Thoracic aorta (tissue), 2 donors: Measurements from ENCODE around the gene LSM14A. TPM values are rescaled to one million over a fixed set of nuclear protein-coding genes. Genes with fewer than 3 reads are reported as not detected.
A peak's percentile ranks its signal among the peaks of the same experiment; 100 is the strongest.
"Not testable (repeated sequence)": the region's sequence is repeated elsewhere in the genome, so short reads cannot be mapped to it uniquely, and the experiment has no call there.

Source experiments
- ATAC-seq: fragments of 150-250 bp; one replicate; pipeline ENCODE4 v1.8.0; 2017; ENCODE audit warnings: low read depth; ENCODE audit not compliant: insufficient number of reproducible peaks, low FRiP score
- DNase-seq: peaks from one replicate; pipeline ENCODE4 v3.0.0-alpha.2; 2020; ENCODE audit warnings: low spot score
- H3K27ac ChIP-seq, 2 donors: fragments of 200-600 bp; sonication (generic); 1 replicate in 1 of 2; 2 replicates in 1 of 2; pipeline ENCODE4 v1.5.1; 2016; ENCODE audit warnings: mild to moderate bottlenecking in 2 of 2, moderate library complexity in 2 of 2
- H3K27me3 ChIP-seq: fragments of 200-600 bp; sonication (generic); replicated peaks from 2 replicates; pipeline ENCODE4 v1.6.0; 2016; ENCODE audit warnings: mild to moderate bottlenecking; ENCODE audit not compliant: insufficient read depth
- H3K36me3 ChIP-seq: fragments of 200-600 bp; sonication (generic); one replicate; pipeline ENCODE4 v1.5.1; 2016
- H3K4me1 ChIP-seq, 2 donors: fragments of 200-600 bp; sonication (generic); 1 replicate in 1 of 2; 2 replicates in 1 of 2; pipeline versions ENCODE4 v1.5.1 to v1.6.0; 2016; ENCODE audit warnings: low read depth in 2 of 2, mild to moderate bottlenecking in 1 of 2; ENCODE audit not compliant: control insufficient read depth in 1 of 2
- H3K4me3 ChIP-seq: fragments of 200-600 bp; sonication (generic); 2 replicates; pipeline ENCODE4 v1.5.1; 2016; ENCODE audit warnings: mild to moderate bottlenecking
- H3K9me3 ChIP-seq: fragments of 200-600 bp; sonication (generic); 2 replicates; pipeline ENCODE4 v1.5.1; 2016
- CTCF ChIP-seq: fragments of 200-600 bp; sonication (generic); IDR thresholded peaks from one replicate; pipeline ENCODE4 v1.5.1; 2019; ENCODE audit warnings: antibody characterized with exemption
- total RNA-seq, 2 donors: library from RNA; depleted of rRNA; stranded (reverse); fragments of >200 nt; gene quantifications; one replicate each; pipeline versions ENCODE4 v1.1.0 to v1.2.3, GENCODE V29; 2016

LSM14A gene
- total RNA-seq, 2 donors from 2014 or later, result 79.1 to 133 TPM

GRCh38 chr19:34131100-34131499 is 41.2 kb upstream of the LSM14A start:
- Histone ChIP-seq H3K9me3 (no peaks in the 10 kb centered on the region), H3K36me3 (no peaks in the 10 kb centered on the region), H3K4me1 (peaks cover 0 to 4% of the 10 kb centered on the region in 2 donors), H3K4me3 (no peak overlapping the region), H3K27ac (no peak overlapping the region), H3K27me3 (no peaks in the 10 kb centered on the region)
- no peak for TF ChIP-seq CTCF
- no peak for DNase-seq
- no peak for ATAC-seq

DNA sequence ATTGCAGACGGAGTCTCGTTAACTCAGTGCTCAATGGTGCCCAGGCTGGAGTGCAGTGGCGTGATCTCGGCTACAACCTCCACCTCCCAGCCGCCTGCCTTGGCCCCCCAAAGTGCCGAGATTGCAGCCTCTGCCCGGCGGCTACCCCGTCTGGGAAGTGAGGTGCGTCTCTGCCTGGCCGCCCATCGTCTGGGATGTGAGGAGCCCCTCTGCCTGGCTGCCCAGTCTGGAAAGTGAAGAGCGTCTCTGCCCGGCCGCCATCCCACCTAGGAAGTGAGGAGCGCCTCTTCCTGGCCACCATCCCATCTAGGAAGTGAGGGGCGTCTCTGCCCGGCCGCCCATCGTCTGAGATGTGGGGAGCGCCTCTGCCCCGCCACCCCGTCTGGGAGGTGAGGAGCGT is 40.2 kb upstream of the LSM14A start:
- not testable (repeated sequence) for H3K27ac ChIP-seq, H3K4me1 ChIP-seq, DNase-seq, H3K36me3 ChIP-seq, H3K9me3 ChIP-seq, ATAC-seq, H3K4me3 ChIP-seq, H3K27me3 ChIP-seq

DNA sequence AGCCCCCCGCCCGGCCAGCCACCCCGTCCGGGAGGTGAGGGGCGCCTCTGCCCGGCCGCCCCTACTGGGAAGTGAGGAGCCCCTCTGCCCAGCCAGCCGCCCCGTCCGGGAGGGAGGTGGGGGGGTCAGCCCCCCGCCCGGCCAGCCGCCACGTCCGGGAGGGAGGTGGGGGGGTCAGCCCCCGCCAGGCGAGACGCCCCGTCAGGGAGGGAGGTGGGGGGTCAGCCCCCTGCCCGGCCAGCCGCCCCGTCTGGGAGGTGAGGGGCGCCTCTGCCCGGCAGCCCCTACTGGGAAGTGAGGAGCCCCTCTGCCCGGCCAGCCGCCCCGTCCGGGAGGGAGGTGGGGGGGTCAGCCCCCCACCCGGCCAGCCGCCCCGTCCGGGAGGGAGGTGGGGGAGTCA is 39.6 kb upstream of the LSM14A start:
- not testable (repeated sequence) for ATAC-seq, H3K4me3 ChIP-seq, H3K27me3 ChIP-seq

DNA sequence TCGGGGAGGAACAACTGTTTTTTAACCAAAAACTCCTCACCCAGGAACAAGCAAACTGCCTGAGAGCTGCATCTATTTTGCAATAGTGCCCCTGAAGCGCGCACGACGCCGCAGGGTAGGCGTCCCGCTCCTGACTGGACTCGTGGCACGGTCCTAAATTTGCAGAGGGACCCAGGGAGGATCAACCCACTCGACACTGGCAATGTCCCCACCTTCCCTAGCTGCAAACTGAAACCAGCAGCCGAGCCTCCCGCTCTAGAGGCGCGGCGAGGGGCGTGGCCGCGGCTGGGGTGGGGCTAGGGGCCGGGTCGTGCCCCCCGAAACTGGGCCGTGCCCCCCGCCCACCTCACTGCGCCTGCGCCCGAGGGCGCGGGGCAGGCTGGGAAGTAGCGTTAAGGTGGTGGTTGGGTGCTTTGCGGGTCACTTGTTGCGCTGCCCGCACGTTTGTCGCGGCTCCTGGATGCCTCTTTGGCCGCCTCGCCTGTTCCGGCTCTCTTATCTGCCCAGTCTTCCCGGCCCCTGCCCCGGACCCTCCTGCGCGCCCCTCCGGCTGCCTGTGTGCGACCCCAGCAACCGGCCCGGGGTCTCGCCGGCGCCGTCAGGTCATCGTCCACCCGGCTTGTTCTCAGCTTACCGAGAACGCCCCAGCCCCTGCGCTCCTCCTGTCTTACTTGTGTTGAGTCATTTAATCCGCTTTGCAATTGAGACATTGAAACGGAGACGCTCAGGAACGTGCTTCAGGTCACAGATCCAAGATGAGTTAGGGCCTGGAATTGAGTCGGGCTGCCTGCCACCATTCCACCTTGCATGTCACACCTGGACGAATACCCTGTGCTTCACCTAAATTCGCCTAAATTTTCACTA is 37.9 kb upstream of the LSM14A start:
- H3K4me1 ChIP-seq, result peaks cover 0 to 4% of the 10 kb centered on the region in 2 donors
- H3K9me3 ChIP-seq, result no peaks in the 10 kb centered on the region
- H3K36me3 ChIP-seq, result no peaks in the 10 kb centered on the region
- peak; percentile 22 for DNase-seq
- TF ChIP-seq CTCF, result no peak
- peak; percentile 55 for ATAC-seq
- no peaks in the 10 kb centered on the region for H3K27me3 ChIP-seq
- peak overlapping the region; percentile 77 for H3K4me3 ChIP-seq
- H3K27ac ChIP-seq, result peak overlapping the region; percentile 71 to 88

More for the DNA sequence above, 39.6 kb upstream of the LSM14A start:
- H3K36me3 ChIP-seq, H3K4me1 ChIP-seq, H3K9me3 ChIP-seq, DNase-seq, H3K27ac ChIP-seq: not testable (repeated sequence)

DNA sequence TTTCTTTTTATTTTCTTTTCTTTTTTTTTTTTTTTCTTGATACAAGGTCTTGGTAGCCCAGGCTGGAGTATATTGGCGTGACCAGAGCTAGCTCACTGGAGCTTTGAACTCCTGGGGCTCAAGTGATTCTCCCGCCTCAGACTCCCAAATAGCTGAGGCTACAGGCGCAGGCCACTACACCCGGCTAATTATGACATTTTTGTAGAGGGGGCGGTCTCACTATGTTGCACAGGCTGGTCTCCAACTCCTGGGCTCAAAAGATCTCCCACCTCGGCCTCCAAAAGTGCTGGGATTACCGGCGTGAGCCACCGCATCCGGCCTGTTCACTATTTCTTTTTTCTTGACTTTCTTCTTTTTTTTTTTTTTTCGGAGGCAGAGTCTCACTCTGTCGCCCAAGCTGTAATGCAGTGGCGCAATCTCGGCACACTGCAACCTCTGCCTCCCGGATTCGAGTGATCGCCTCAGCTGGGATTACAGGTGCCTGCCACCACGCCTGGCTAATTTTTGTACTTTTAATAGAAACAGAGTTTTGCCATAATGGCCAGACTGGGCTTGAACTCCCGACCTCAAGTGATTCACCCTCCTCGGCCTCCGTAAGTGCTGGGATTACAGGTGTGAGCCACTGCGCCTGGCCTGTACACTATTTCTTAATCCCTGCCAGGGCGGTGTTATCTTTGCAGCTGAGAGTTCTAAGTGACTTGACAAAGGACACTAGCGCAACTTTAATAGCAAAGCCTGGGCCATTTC is 37.1 kb upstream of the LSM14A start:
- H3K27ac ChIP-seq, result peak overlapping the region; percentile 71 to 88
- no peaks in the 10 kb centered on the region for H3K27me3 ChIP-seq
- TF ChIP-seq CTCF, result no peak
- H3K36me3 ChIP-seq, result no peaks in the 10 kb centered on the region
- DNase-seq, result no peak
- no peaks in the 10 kb centered on the region for H3K9me3 ChIP-seq
- H3K4me3 ChIP-seq, result peak overlapping the region; percentile 77
- peaks cover 0 to 4% of the 10 kb centered on the region in 2 donors for H3K4me1 ChIP-seq
- no peak for ATAC-seq
